ENCODE results near the gene TRPM2. TPM values are rescaled to one million over a fixed set of nuclear protein-coding genes. Genes with fewer than 3 reads are reported as not detected.
A peak's percentile ranks its signal among the peaks of the same experiment; 100 is the strongest.

Gene TRPM2
- total and polyA plus RNA-seq, 10 of the 15 experiments (the other 5 are each of a cell fraction or from before 2014, with no cell fraction given) = 0.03 to 9.1 (median 2.6) TPM

DNA sequence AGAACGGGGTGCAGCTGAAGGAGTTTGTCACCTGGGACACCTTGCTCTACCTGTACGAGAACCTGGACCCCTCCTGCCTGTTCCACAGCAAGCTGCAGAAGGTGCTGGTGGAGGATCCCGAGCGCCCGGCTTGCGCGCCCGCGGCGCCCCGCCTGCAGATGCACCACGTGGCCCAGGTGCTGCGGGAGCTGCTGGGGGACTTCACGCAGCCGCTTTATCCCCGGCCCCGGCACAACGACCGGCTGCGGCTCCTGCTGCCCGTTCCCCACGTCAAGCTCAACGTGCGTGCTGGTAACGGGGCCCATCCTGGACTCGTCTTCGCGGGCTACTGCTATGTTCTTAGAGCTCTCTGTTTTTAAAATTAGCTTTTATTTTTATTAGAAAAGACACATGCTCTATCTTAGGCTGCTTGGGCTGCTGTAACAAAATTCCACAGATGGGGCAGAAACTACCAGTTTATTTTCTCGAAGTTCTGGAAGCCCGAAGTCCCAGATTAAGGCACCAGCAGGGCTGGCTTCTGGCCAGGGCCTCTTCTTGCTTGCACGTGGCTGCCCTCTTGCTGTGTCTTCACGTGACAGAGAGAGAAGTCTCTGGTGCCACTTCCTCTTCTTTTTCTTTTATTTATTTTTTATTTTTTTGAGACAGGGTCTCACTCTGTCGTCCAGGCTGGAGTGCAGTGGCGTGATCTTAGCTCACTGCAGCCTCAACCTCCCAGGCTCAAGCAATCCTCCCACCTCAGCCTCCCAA, 38.1 kb downstream of the TRPM2 start:
- in situ Hi-C loops (cut with MboI) (no loop called here), intact Hi-C loops (cut with micrococcal nuclease; ENCODE audit: unreplicated experiment) (no loop called here)
- Histone ChIP-seq H3K4me3 (no peak overlapping the region), H2AFZ (ENCODE audit: control insufficient read depth, low read depth, low read length) (no peak overlapping the region), H3K79me2 (ENCODE audit: control insufficient read depth, insufficient read depth, low read length) (no peaks in the 10 kb centered on the region), H3K9me3 (replicated peaks; ENCODE audit: control insufficient read depth, insufficient read depth, low read length) (no peaks in the 10 kb centered on the region), H3K4me2 (ENCODE audit: control insufficient read depth, insufficient read depth) (no peak overlapping the region), H3K27ac (ENCODE audit: control insufficient read depth, insufficient read depth) (no peak overlapping the region), H3K36me3 (ENCODE audit: control insufficient read depth in 2 of 2, insufficient read depth in 2 of 2, low read length in 1 of 2) (no peaks in the 10 kb centered on the region), H3K4me1 (ENCODE audit: control insufficient read depth, insufficient read depth, low read length) (no peaks in the 10 kb centered on the region), H3K9ac (ENCODE audit: control insufficient read depth, insufficient read depth, low read length) (no peak overlapping the region), H3K27me3 (replicated peaks in 1 of 2; ENCODE audit: control insufficient read depth in 2 of 2, insufficient read depth in 2 of 2, low read length in 1 of 2) (no peaks in the 10 kb centered on the region), H4K20me1 (ENCODE audit: control insufficient read depth, insufficient read depth) (no peaks in the 10 kb centered on the region)
- POLR2A ChIA-PET = no interaction called here
- SMC1A ChIA-PET (ENCODE audit: uncharacterized antibody, unreplicated experiment) = no interaction called here
- RAD21 ChIA-PET (ENCODE audit: unreplicated experiment) = no interaction called here
- CTCF ChIA-PET = interaction anchor here (0.7 kb wide), 1 partner anchor 54 kb away, joined by 3 read pairs; no protein-coding TSS in a partner anchor
- ATAC-seq (no peak), DNase-seq (ENCODE audit: low read depth, low spot score) (no peak), FAIRE-seq (no peak)
- no TSS peak for BruUV-seq (replicated peaks)
- TF ChIP-seq BHLHE40 (IDR thresholded peaks at IDR 0.05; ENCODE audit: borderline replicate concordance in 1 of 2, low read depth in 2 of 2, low read length in 1 of 2) (peak in 1 of 2 experiments; percentile 42; a peak in 1 of 4 replicates), SPI1 (IDR thresholded peaks at IDR 0.05; ENCODE audit: borderline replicate concordance, insufficient read depth, low read depth, low read length) (peak; percentile 34; the same call in 1 of the 2 replicates)
- TF ChIP-seq, protein P1, sequence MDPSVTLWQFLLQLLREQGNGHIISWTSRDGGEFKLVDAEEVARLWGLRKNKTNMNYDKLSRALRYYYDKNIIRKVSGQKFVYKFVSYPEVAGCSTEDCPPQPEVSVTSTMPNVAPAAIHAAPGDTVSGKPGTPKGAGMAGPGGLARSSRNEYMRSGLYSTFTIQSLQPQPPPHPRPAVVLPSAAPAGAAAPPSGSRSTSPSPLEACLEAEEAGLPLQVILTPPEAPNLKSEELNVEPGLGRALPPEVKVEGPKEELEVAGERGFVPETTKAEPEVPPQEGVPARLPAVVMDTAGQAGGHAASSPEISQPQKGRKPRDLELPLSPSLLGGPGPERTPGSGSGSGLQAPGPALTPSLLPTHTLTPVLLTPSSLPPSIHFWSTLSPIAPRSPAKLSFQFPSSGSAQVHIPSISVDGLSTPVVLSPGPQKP (IDR thresholded peaks at IDR 0.05; ENCODE audit: low read depth, low read length) = no peak
- 80% methylated on average over 34 of the region's 34 CpGs for WGBS (ENCODE audit: insufficient coverage, insufficient replicate concordance, low lambda C conversion rate, missing lambda C conversion rate)

DNA sequence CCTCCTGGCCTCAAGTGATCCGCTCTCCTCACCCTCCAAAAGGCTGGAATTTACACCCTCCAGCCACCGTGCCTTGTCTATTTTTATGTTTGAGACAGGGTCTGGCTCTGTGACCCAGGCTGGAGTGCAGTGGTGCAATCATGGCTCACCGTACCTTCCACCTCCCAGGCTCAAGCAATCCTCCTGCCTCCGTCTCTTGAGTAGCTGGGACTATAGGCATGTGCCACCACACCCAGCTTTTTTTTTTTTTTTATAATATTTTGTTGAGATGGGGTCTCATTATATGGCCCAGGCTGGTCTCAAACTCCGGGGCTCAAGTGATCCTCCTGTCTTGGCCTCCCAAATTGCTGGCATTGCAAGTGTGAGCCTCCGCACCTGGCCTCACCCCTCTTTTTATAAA, 38.8 kb downstream of the TRPM2 start:
- SMC1A ChIA-PET (ENCODE audit: uncharacterized antibody, unreplicated experiment) = no interaction called here
- BruUV-seq (replicated peaks) = no TSS peak
- no peak overlapping the region for H3K4me3 ChIP-seq
- TF ChIP-seq, protein P2, sequence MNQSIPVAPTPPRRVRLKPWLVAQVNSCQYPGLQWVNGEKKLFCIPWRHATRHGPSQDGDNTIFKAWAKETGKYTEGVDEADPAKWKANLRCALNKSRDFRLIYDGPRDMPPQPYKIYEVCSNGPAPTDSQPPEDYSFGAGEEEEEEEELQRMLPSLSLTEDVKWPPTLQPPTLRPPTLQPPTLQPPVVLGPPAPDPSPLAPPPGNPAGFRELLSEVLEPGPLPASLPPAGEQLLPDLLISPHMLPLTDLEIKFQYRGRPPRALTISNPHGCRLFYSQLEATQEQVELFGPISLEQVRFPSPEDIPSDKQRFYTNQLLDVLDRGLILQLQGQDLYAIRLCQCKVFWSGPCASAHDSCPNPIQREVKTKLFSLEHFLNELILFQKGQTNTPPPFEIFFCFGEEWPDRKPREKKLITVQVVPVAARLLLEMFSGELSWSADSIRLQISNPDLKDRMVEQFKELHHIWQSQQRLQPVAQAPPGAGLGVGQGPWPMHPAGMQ (IDR thresholded peaks at IDR 0.05; ENCODE audit: borderline replicate concordance) = no peak
- TF ChIP-seq HDGF (IDR thresholded peaks at IDR 0.05) = no peak
- no peak for TF ChIP-seq NBN (IDR thresholded peaks at IDR 0.05)
- no peak for TF ChIP-seq MTA3 (IDR thresholded peaks at IDR 0.05; ENCODE audit: borderline replicate concordance, low read length)
- TF ChIP-seq HCFC1 (IDR thresholded peaks at IDR 0.05; ENCODE audit: low read length) = no peak
- no peak for TF ChIP-seq PAX5 (IDR thresholded peaks at IDR 0.05; ENCODE audit: borderline replicate concordance, low read depth, low read length)
- TF ChIP-seq, protein P3, sequence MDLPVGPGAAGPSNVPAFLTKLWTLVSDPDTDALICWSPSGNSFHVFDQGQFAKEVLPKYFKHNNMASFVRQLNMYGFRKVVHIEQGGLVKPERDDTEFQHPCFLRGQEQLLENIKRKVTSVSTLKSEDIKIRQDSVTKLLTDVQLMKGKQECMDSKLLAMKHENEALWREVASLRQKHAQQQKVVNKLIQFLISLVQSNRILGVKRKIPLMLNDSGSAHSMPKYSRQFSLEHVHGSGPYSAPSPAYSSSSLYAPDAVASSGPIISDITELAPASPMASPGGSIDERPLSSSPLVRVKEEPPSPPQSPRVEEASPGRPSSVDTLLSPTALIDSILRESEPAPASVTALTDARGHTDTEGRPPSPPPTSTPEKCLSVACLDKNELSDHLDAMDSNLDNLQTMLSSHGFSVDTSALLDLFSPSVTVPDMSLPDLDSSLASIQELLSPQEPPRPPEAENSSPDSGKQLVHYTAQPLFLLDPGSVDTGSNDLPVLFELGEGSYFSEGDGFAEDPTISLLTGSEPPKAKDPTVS (IDR thresholded peaks at IDR 0.05; ENCODE audit: low read depth, low read length) = no peak
- TF ChIP-seq SPI1 (IDR thresholded peaks at IDR 0.05; ENCODE audit: borderline replicate concordance, insufficient read depth, low read depth, low read length) = no peak
- no peak for TF ChIP-seq MTA2 (IDR thresholded peaks at IDR 0.05; ENCODE audit: low read depth)
- TF ChIP-seq SIN3A (IDR thresholded peaks at IDR 0.05; ENCODE audit: low read depth, low read length) = no peak
- TF ChIP-seq ASH2L (IDR thresholded peaks at IDR 0.05; ENCODE audit: borderline replicate concordance, low read depth) = no peak

More for the DNA sequence above, 38.8 kb downstream of the TRPM2 start:
- RAD21 ChIA-PET (ENCODE audit: unreplicated experiment) = no interaction called here
- H3K9me3 ChIP-seq (replicated peaks; ENCODE audit: control insufficient read depth, insufficient read depth, low read length) = no peaks in the 10 kb centered on the region
- H3K79me2 ChIP-seq (ENCODE audit: control insufficient read depth, insufficient read depth, low read length) = no peaks in the 10 kb centered on the region
- FAIRE-seq (no peak), ATAC-seq (no peak), DNase-seq (ENCODE audit: low read depth, low spot score) (no peak)
- CTCF ChIA-PET = no interaction called here
- in situ Hi-C loops (cut with MboI) (no loop called here), intact Hi-C loops (cut with micrococcal nuclease; ENCODE audit: unreplicated experiment) (no loop called here)
- no peaks in the 10 kb centered on the region for H3K27me3 ChIP-seq (replicated peaks in 1 of 2; ENCODE audit: control insufficient read depth in 2 of 2, insufficient read depth in 2 of 2, low read length in 1 of 2)
- no peaks in the 10 kb centered on the region for H3K4me1 ChIP-seq (ENCODE audit: control insufficient read depth, insufficient read depth, low read length)
- no peaks in the 10 kb centered on the region for H4K20me1 ChIP-seq (ENCODE audit: control insufficient read depth, insufficient read depth)
- H3K9ac ChIP-seq (ENCODE audit: control insufficient read depth, insufficient read depth, low read length) = no peak overlapping the region
- H2AFZ ChIP-seq (ENCODE audit: control insufficient read depth, low read depth, low read length) = no peak overlapping the region
- POLR2A ChIA-PET = no interaction called here
- no peak overlapping the region for H3K27ac ChIP-seq (ENCODE audit: control insufficient read depth, insufficient read depth)
- H3K36me3 ChIP-seq (ENCODE audit: control insufficient read depth in 2 of 2, insufficient read depth in 2 of 2, low read length in 1 of 2) = no peaks in the 10 kb centered on the region
- H3K4me2 ChIP-seq (ENCODE audit: control insufficient read depth, insufficient read depth) = no peak overlapping the region
- 82% methylated on average over 6 of the region's 6 CpGs for WGBS (ENCODE audit: insufficient coverage, insufficient replicate concordance, low lambda C conversion rate, missing lambda C conversion rate)
